Esophagus squamous epithelium (tissue), 5 donors: ENCODE measurements around the gene NHS. TPM values are rescaled to one million over a fixed set of nuclear protein-coding genes. Genes with fewer than 3 reads are reported as not detected.

Experiments used
- DNase-seq: peaks from one replicate; lab custom pipeline; 2025; lab: John Stamatoyannopoulos, UW
- H3K27ac ChIP-seq, 4 donors: fragments of 200-600 bp; sonication (generic); one replicate each; pipeline ENCODE4 v1.5.1; 2016 to 2019; ENCODE audit warnings: mild to moderate bottlenecking in 1 of 4
- H3K27me3 ChIP-seq, 4 donors: fragments of 200-600 bp; sonication (generic); 1 replicate in 3 of 4; 2 replicates in 1 of 4; pipeline versions ENCODE4 v1.5.1 to v1.6.0; 2017 to 2021; ENCODE audit warnings: antibody characterized with exemption in 1 of 4
- H3K36me3 ChIP-seq, 3 donors: fragments of 200-600 bp; sonication (generic); one replicate each; pipeline ENCODE4 v1.5.1; 2016 to 2019
- H3K4me1 ChIP-seq, 3 donors: fragments of 200-600 bp; sonication (generic); one replicate each; pipeline ENCODE4 v1.5.1; 2017 to 2019
- H3K4me3 ChIP-seq, 4 donors: fragments of 200-600 bp; sonication (generic); 1 replicate in 3 of 4; 2 replicates in 1 of 4; pipeline ENCODE4 v1.5.1; 2016 to 2019; ENCODE audit warnings: mild to moderate bottlenecking in 2 of 4, moderate library complexity in 1 of 4
- H3K9me3 ChIP-seq, 3 donors: fragments of 200-600 bp; sonication (generic); one replicate each; pipeline ENCODE4 v1.5.1; 2016 to 2019
- POLR2A ChIP-seq, 4 donors: fragments of 450-650 bp; IDR thresholded peaks; one replicate each; pipeline ENCODE4 v1.6.1; 2017; ENCODE audit warnings: antibody characterized with exemption in 4 of 4, mild to moderate bottlenecking in 4 of 4, moderate library complexity in 3 of 4
- WGBS, 2 donors: methylation state at CpG; one replicate each; pipeline ENCODE4 v1.1.5; 2018; 5-methylcytosine and 5-hydroxymethylcytosine counted together
- intact Hi-C: fragments of 100-400 bp; cut with DNase I; formaldehyde crosslinking; loops from one replicate; pipeline ENCODE4 v1.15.0; 2022
- total RNA-seq, 4 donors: library from RNA; depleted of rRNA; stranded (reverse); fragments of >200 nt; gene quantifications; one replicate each; pipeline ENCODE4 v1.1.0, GENCODE V29; 2016
- TF ChIP-seq, protein P1 (sequence below), 6 experiments: fragments of 450-650 bp in 4 of 6; fragments of 200-600 bp in 2 of 6; sonication (generic) in 2 of 6; IDR thresholded peaks; one replicate each; pipeline ENCODE4 v1.5.1; 2016 to 2019; ENCODE audit warnings: antibody characterized with exemption in 6 of 6, mild to moderate bottlenecking in 4 of 6, moderate library complexity in 4 of 6
- donor health status: DM: yes; HTN: yes; CAD: no.

Gene NHS
- total RNA-seq, 4 donors from 2014 or later, result 1.2 to 3.4 (median 2.6) TPM

DNA sequence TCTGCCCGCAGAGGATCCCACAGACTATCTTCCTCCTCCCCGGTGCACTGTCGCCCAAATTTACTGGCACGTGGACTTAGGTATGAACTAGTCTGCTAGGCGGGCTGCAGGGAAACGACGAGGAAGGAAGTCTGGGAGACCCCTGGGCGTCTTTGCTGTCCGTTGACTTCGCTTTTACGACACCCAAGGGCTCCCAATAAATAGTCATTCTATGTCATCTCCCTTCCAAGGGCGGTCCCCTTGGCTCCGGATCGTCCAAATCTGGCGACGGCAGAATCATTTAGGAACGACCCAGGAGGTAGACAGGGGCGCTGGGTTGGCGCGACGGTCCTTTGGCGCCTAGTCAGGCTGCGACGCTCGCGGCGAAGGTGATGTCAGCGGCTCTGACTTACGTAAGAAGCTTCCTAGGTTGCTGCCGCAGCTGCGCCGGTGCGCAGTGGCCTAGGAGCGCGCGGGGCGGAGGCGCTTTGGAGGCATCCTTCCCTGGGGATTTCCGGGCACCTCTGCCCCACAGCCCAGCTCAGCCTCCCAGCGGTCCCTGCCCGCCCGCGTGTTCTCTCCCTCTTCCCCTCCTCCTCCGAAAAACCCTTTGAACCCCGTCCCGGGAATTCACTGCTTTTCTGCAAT, 2.2 kb downstream of the NHS start:
- H3K36me3 ChIP-seq, result no peaks in the 10 kb centered on the region
- H3K9me3 ChIP-seq, result no peaks in the 10 kb centered on the region
- intact Hi-C loops, result loop anchor here (10.0 kb wide), 1 partner anchor 208 kb away; no protein-coding TSS in a partner anchor
- peaks cover 0 to 28% (median 0%) of the 10 kb centered on the region in 3 donors for H3K4me1 ChIP-seq
- 28% methylated on average over 22 of the region's 46 CpGs; no CpG with 5 or more reads in 1 of the 2 donors for WGBS, 2 donors
- no peak for DNase-seq
- H3K27me3 ChIP-seq, result peaks cover 0 to 3% (median 0%) of the 10 kb centered on the region in 4 donors
- H3K27ac ChIP-seq, result peak overlapping the region in 2 of 4 donors; percentile 47 to 76
- H3K4me3 ChIP-seq, result peak overlapping the region; percentile 46 to 71 (median 58)
- TF ChIP-seq, protein P1, sequence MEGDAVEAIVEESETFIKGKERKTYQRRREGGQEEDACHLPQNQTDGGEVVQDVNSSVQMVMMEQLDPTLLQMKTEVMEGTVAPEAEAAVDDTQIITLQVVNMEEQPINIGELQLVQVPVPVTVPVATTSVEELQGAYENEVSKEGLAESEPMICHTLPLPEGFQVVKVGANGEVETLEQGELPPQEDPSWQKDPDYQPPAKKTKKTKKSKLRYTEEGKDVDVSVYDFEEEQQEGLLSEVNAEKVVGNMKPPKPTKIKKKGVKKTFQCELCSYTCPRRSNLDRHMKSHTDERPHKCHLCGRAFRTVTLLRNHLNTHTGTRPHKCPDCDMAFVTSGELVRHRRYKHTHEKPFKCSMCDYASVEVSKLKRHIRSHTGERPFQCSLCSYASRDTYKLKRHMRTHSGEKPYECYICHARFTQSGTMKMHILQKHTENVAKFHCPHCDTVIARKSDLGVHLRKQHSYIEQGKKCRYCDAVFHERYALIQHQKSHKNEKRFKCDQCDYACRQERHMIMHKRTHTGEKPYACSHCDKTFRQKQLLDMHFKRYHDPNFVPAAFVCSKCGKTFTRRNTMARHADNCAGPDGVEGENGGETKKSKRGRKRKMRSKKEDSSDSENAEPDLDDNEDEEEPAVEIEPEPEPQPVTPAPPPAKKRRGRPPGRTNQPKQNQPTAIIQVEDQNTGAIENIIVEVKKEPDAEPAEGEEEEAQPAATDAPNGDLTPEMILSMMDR (IDR thresholded peaks at IDR 0.05), result no peak
- TF ChIP-seq POLR2A (IDR thresholded peaks at IDR 0.05), result peak in 1 of 4 donors; percentile 37

DNA sequence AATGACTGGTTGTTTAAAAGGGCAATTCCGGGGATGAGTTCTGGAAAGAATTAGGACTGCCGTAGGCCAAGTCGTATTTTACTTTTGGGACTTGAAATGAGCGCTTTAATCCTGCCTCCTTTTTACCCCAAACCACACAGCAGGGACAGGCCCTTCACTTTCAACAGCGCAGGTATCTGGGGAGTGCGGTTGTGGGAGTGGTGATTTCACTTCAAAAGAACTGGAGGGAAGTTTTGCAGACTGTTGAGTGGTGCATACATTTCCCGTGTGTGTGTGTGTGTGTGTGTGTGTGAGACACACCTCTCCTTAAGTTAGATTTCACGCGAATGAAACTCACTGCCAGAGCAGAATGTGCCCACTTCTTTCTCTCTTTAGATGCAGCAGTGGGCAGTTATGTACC, 2.8 kb downstream of the NHS start:
- Histone ChIP-seq H3K27me3 (peaks cover 0 to 3% (median 0%) of the 10 kb centered on the region in 4 donors), H3K27ac (peak overlapping the region in 2 of 4 donors; percentile 47 to 76), H3K4me3 (peak overlapping the region; percentile 46 to 71 (median 58)), H3K9me3 (no peaks in the 10 kb centered on the region), H3K36me3 (no peaks in the 10 kb centered on the region), H3K4me1 (peaks cover 0 to 28% (median 0%) of the 10 kb centered on the region in 3 donors)
- intact Hi-C loops, result loop anchor here (10.0 kb wide), 1 partner anchor 207 kb away; no protein-coding TSS in a partner anchor
- 14 to 49% methylated on average over 4 to 9 of the region's 9 CpGs for WGBS, 2 donors
- TF ChIP-seq POLR2A (IDR thresholded peaks at IDR 0.05), result no peak
- TF ChIP-seq, protein P1 (IDR thresholded peaks at IDR 0.05), result no peak
- no peak for DNase-seq

DNA sequence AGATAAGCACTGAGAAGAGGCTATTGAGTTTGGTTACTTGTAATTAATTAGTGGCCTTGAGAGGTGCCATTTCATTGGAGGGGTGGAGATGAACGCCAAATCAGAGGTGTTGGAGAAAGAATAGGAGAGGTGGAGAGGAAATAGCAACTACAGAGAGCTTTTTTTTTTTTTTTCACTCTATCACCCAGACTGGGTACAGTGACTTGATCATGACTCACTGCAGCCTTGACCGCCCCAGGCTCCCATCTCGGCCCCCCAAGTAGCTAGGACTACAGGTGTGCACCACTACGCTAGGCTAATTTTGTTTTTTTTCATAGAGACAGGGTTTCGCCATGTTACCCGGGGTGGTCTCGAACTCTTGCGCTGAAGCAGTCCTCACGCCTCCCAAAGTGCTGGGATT, 5.2 kb downstream of the NHS start:
- no peak overlapping the region for H3K4me3 ChIP-seq
- peaks cover 0 to 3% (median 0%) of the 10 kb centered on the region in 4 donors for H3K27me3 ChIP-seq
- peaks cover 0 to 17% (median 0%) of the 10 kb centered on the region in 3 donors for H3K4me1 ChIP-seq
- no peaks in the 10 kb centered on the region for H3K36me3 ChIP-seq
- no peak overlapping the region for H3K27ac ChIP-seq
- intact Hi-C loops, result no loop called here
- H3K9me3 ChIP-seq, result no peaks in the 10 kb centered on the region
- WGBS, 2 donors, result 79 to 88% methylated on average over 4 to 9 of the region's 9 CpGs
- no peak for DNase-seq
- no peak for TF ChIP-seq POLR2A (IDR thresholded peaks at IDR 0.05)
- TF ChIP-seq, protein P1 (IDR thresholded peaks at IDR 0.05), result no peak

DNA sequence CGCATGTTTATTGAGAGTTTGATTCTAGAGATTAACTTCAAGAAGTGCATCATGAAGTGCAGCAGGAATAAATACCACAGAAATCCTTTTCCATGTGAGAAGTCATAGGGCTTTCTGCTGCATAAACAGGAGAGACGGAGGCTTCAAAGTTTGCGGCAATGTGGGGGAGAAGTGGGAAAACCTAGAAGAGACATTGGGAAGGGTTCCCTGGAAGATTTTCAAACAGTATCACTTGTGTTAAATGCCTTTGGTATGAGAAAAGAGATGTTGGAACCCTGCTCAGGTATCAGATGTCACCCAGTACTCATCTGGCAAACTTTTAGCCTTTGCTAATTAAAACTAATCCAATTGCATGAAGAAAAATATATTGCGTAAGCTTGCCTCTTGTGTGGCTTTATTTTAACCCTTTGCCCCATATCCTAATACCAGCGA, 15.4 kb downstream of the NHS start:
- no peaks in the 10 kb centered on the region for H3K4me1 ChIP-seq
- H3K36me3 ChIP-seq, result no peaks in the 10 kb centered on the region
- no peaks in the 10 kb centered on the region for H3K27me3 ChIP-seq
- WGBS, 2 donors, result 71 to 80% methylated on average over 5 of the region's 5 CpGs
- H3K27ac ChIP-seq, result no peak overlapping the region
- H3K9me3 ChIP-seq, result no peaks in the 10 kb centered on the region
- no peak overlapping the region for H3K4me3 ChIP-seq
- TF ChIP-seq POLR2A (IDR thresholded peaks at IDR 0.05), result no peak
- TF ChIP-seq, protein P1 (IDR thresholded peaks at IDR 0.05), result no peak
- intact Hi-C loops, result no loop called here
- DNase-seq, result no peak

DNA sequence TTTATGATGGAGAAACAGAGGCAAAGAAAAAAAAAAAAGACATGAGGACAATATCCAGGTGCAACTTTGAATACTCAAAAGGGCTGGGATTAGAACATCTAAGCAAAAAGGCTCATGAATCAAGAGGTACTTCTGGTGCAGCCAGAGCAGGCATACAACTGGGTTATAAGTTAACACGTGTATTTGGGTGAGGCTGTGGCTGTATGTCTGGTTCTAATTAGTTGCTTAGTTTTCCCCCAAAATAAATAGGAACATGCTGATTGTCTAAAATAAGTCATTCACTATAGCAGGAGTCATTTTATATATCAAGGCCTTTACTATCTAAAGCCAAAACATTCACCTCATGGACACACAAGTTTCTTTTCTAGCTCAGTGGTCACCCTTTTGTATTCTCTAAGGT, 20.2 kb downstream of the NHS start:
- intact Hi-C loops, result no loop called here
- Histone ChIP-seq H3K27ac (no peak overlapping the region), H3K9me3 (peaks cover 0 to 5% (median 0%) of the 10 kb centered on the region in 3 donors), H3K36me3 (no peaks in the 10 kb centered on the region), H3K4me1 (no peaks in the 10 kb centered on the region), H3K27me3 (no peaks in the 10 kb centered on the region), H3K4me3 (no peak overlapping the region)
- no peak for TF ChIP-seq POLR2A (IDR thresholded peaks at IDR 0.05)
- TF ChIP-seq, protein P1 (IDR thresholded peaks at IDR 0.05), result no peak
- WGBS, 2 donors, result 43 to 44% methylated on average over 1 of the region's 1 CpG
- no peak for DNase-seq
